ENCODE measurements around the gene CD99L2. TPM values are rescaled to one million over a fixed set of nuclear protein-coding genes. Genes with fewer than 3 reads are reported as not detected.

CD99L2 gene
- total RNA-seq, 1 donor from 2014 or later = 61.9 TPM

GRCh38 chrX:150870029-150870428 lies 28.4 kb downstream of the CD99L2 start:
- no peaks in the 10 kb centered on the region for H3K27me3 Mint-ChIP-seq (ENCODE audit: unreplicated experiment)
- no peaks in the 10 kb centered on the region for H3K36me3 Mint-ChIP-seq (ENCODE audit: unreplicated experiment)
- peaks cover 17% of the 10 kb centered on the region for H3K9me3 Mint-ChIP-seq (ENCODE audit: unreplicated experiment)
- H3K4me3 Mint-ChIP-seq (ENCODE audit: unreplicated experiment) = no peak overlapping the region
- no peaks in the 10 kb centered on the region for H3K4me1 Mint-ChIP-seq (ENCODE audit: unreplicated experiment)
- TF ChIP-seq CTCF (IDR thresholded peaks at IDR 0.05) = no peak
- no peak overlapping the region for H3K27ac Mint-ChIP-seq (ENCODE audit: unreplicated experiment)
- DNase-seq (ENCODE audit: extremely low spot score, unreplicated experiment) = no peak

GRCh38 chrX:150869450-150869849 lies 29.0 kb downstream of the CD99L2 start:
- peaks cover 17% of the 10 kb centered on the region for H3K9me3 Mint-ChIP-seq (ENCODE audit: unreplicated experiment)
- DNase-seq (ENCODE audit: extremely low spot score, unreplicated experiment) = peak; percentile 25
- H3K4me1 Mint-ChIP-seq (ENCODE audit: unreplicated experiment) = no peaks in the 10 kb centered on the region
- no peak overlapping the region for H3K27ac Mint-ChIP-seq (ENCODE audit: unreplicated experiment)
- no peaks in the 10 kb centered on the region for H3K27me3 Mint-ChIP-seq (ENCODE audit: unreplicated experiment)
- no peak overlapping the region for H3K4me3 Mint-ChIP-seq (ENCODE audit: unreplicated experiment)
- no peak for TF ChIP-seq CTCF (IDR thresholded peaks at IDR 0.05)
- no peaks in the 10 kb centered on the region for H3K36me3 Mint-ChIP-seq (ENCODE audit: unreplicated experiment)

GRCh38 chrX:150868625-150869024 lies 29.8 kb downstream of the CD99L2 start:
- DNase-seq (ENCODE audit: extremely low spot score, unreplicated experiment) = no peak

GRCh38 chrX:150864127-150864526 lies 34.3 kb downstream of the CD99L2 start:
- H3K27me3 Mint-ChIP-seq (ENCODE audit: unreplicated experiment) = no peaks in the 10 kb centered on the region
- no peak for TF ChIP-seq CTCF (IDR thresholded peaks at IDR 0.05)
- H3K36me3 Mint-ChIP-seq (ENCODE audit: unreplicated experiment) = peaks cover 3% of the 10 kb centered on the region
- no peak for DNase-seq (ENCODE audit: extremely low spot score, unreplicated experiment)
- H3K9me3 Mint-ChIP-seq (ENCODE audit: unreplicated experiment) = peaks cover 15% of the 10 kb centered on the region
- no peak overlapping the region for H3K27ac Mint-ChIP-seq (ENCODE audit: unreplicated experiment)
- H3K4me1 Mint-ChIP-seq (ENCODE audit: unreplicated experiment) = no peaks in the 10 kb centered on the region
- no peak overlapping the region for H3K4me3 Mint-ChIP-seq (ENCODE audit: unreplicated experiment)

More at GRCh38 chrX:150868625-150869024, 29.8 kb downstream of the CD99L2 start:
- Mint-ChIP-seq H3K4me1 (ENCODE audit: unreplicated experiment) (no peaks in the 10 kb centered on the region), H3K9me3 (ENCODE audit: unreplicated experiment) (peaks cover 11% of the 10 kb centered on the region), H3K36me3 (ENCODE audit: unreplicated experiment) (no peaks in the 10 kb centered on the region), H3K27ac (ENCODE audit: unreplicated experiment) (no peak overlapping the region), H3K27me3 (ENCODE audit: unreplicated experiment) (no peaks in the 10 kb centered on the region), H3K4me3 (ENCODE audit: unreplicated experiment) (no peak overlapping the region)
- no peak for TF ChIP-seq CTCF (IDR thresholded peaks at IDR 0.05)

GRCh38 chrX:150863191-150863590 lies 35.3 kb downstream of the CD99L2 start:
- no peak overlapping the region for H3K4me3 Mint-ChIP-seq (ENCODE audit: unreplicated experiment)
- peak; percentile 11 for DNase-seq (ENCODE audit: extremely low spot score, unreplicated experiment)
- no peaks in the 10 kb centered on the region for H3K27me3 Mint-ChIP-seq (ENCODE audit: unreplicated experiment)
- peaks cover 21% of the 10 kb centered on the region for H3K9me3 Mint-ChIP-seq (ENCODE audit: unreplicated experiment)
- H3K27ac Mint-ChIP-seq (ENCODE audit: unreplicated experiment) = no peak overlapping the region
- no peak for TF ChIP-seq CTCF (IDR thresholded peaks at IDR 0.05)
- no peaks in the 10 kb centered on the region for H3K4me1 Mint-ChIP-seq (ENCODE audit: unreplicated experiment)
- H3K36me3 Mint-ChIP-seq (ENCODE audit: unreplicated experiment) = peaks cover 3% of the 10 kb centered on the region
